ENCODE measurements around the gene SIAH1. TPM values are rescaled to one million over a fixed set of nuclear protein-coding genes. Genes with fewer than 3 reads are reported as not detected.
A peak's percentile ranks its signal among the peaks of the same experiment; 100 is the strongest.

The SIAH1 gene
- total and polyA plus RNA-seq, 9 of the 15 experiments (the other 6 are each of a cell fraction or from before 2014, with no cell fraction given) = 4.1 to 14.3 (median 12.5) TPM

DNA sequence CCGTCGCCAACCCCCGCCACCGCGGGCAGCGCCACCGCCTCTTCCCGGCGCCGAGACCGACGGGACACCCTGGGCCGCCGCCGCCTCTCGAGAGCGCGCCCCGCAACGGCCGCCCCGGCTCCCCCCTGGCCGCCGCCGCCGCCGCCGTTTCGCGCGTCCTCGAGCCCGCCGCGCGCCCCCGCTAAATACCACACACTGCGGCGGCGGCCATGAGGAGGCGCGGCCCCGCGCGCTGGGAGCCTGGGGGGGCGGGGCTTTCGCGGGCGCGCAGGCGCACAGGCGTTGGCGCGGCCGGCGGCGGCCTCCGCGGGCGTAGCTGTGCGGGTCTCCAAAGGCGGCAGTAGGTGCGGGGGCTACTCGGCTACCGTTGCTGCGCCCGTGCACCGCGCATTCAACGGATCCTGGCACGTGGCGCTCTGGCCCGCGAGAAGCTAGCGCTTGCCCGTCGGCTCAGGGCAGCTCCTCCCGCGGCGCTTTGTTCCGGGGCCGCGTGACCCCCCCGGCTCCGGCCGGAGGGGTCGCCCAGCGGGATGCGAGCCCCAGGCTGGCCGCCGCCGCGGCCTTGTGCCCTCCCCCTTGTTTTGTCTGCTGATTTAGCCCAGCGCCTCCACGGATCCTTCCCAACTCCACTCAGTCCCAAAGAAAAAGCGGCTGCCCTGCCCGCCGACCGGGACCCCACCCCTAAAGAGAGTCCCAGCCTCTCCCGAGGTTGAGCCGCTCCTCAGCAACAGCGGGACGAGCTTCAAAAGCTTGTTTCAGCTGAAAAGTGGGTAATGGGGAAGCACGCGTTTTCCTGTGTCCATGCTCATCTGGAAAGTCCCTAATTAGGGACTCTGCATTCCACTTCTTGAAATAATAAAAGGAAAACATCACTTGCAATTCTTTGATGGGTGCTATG is at the start of gene SIAH1 (continued):
- no peak for TF ChIP-seq DEAF1 (CRISPR knock-in tag; IDR thresholded peaks at IDR 0.05)
- TF ChIP-seq KLF6 (CRISPR knock-in tag; IDR thresholded peaks at IDR 0.05; ENCODE audit: borderline replicate concordance) = no peak
- TF ChIP-seq, protein P1, sequence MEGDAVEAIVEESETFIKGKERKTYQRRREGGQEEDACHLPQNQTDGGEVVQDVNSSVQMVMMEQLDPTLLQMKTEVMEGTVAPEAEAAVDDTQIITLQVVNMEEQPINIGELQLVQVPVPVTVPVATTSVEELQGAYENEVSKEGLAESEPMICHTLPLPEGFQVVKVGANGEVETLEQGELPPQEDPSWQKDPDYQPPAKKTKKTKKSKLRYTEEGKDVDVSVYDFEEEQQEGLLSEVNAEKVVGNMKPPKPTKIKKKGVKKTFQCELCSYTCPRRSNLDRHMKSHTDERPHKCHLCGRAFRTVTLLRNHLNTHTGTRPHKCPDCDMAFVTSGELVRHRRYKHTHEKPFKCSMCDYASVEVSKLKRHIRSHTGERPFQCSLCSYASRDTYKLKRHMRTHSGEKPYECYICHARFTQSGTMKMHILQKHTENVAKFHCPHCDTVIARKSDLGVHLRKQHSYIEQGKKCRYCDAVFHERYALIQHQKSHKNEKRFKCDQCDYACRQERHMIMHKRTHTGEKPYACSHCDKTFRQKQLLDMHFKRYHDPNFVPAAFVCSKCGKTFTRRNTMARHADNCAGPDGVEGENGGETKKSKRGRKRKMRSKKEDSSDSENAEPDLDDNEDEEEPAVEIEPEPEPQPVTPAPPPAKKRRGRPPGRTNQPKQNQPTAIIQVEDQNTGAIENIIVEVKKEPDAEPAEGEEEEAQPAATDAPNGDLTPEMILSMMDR (IDR thresholded peaks at IDR 0.05 in 2 of 3, conservative IDR thresholded peaks at IDR 0.05 in 1 of 3; ENCODE audit: insufficient read depth in 2 of 3, low read depth in 1 of 3, low read length in 3 of 3) = no peak
- TF ChIP-seq PRDM10 (IDR thresholded peaks at IDR 0.05; ENCODE audit: partially characterized antibody) = peak; percentile 39
- TF ChIP-seq MNT (conservative IDR thresholded peaks at IDR 0.05) = peak in 1 of 2 experiments; percentile 55; a peak in 1 of 4 replicates
- peak; percentile 31 for TF ChIP-seq FIP1L1 (IDR thresholded peaks at IDR 0.05; ENCODE audit: low read depth, low read length, poor library complexity, severe bottlenecking)
- TF ChIP-seq ZNF696 (CRISPR knock-in tag; conservative IDR thresholded peaks at IDR 0.05) = no peak
- no peak for TF ChIP-seq PRPF4 (IDR thresholded peaks at IDR 0.05; ENCODE audit: insufficient read depth, low read depth, low read length, poor library complexity, severe bottlenecking)
- no peak for TF ChIP-seq KAT2B (IDR thresholded peaks at IDR 0.05; ENCODE audit: low read depth, low read length)
- TF ChIP-seq ZBTB1 (CRISPR knock-in tag; IDR thresholded peaks at IDR 0.05; ENCODE audit: borderline replicate concordance, low read depth) = peak; percentile 65; the same call in 1 of the 2 replicates
- no peak for TF ChIP-seq HDAC8 (tag; IDR thresholded peaks at IDR 0.05)
- TF ChIP-seq LCOR (CRISPR knock-in tag; IDR thresholded peaks at IDR 0.05) = no peak
- TF ChIP-seq ZNF512 (tag; IDR thresholded peaks at IDR 0.05) = no peak
- peak; percentile 77; the same call in 1 of the 2 replicates for TF ChIP-seq MTA3 (IDR thresholded peaks at IDR 0.05; ENCODE audit: borderline replicate concordance)

All from K562 (cell line).